Esophagus muscularis mucosa (tissue), 4 donors: ENCODE results near the gene SPOCK3.

Experiments used
- CTCF ChIP-seq, 3 experiments: fragments of 200-600 bp in 2 of 3; fragments of 450-650 bp in 1 of 3; sonication (generic) in 2 of 3; IDR thresholded peaks; one replicate each; pipeline ENCODE4 v1.5.1; 2017 to 2019; ENCODE audit warnings: antibody characterized with exemption in 3 of 3, mild to moderate bottlenecking in 2 of 3, moderate library complexity in 1 of 3
- EP300 ChIP-seq: sonication (generic); formaldehyde crosslinking; IDR thresholded peaks from one replicate; pipeline ENCODE4 v1.6.1; 2017; ENCODE audit warnings: antibody characterized with exemption
- POLR2A ChIP-seq: fragments of 450-650 bp; IDR thresholded peaks from one replicate; pipeline ENCODE4 v1.6.1; 2017; ENCODE audit warnings: antibody characterized with exemption, moderate library complexity, mild to moderate bottlenecking, low read depth
- POLR2AphosphoS5 ChIP-seq, 2 donors: sonication (generic); formaldehyde crosslinking; IDR thresholded peaks; one replicate each; pipeline ENCODE4 v1.6.1; 2017; ENCODE audit warnings: antibody characterized with exemption in 2 of 2

- no peak for TF ChIP-seq POLR2AphosphoS5 (IDR thresholded peaks at IDR 0.05)
- TF ChIP-seq POLR2A, result no peak
- TF ChIP-seq CTCF (IDR thresholded peaks at IDR 0.05), result no peak
- TF ChIP-seq EP300, result no peak
These were observed 247.3 kb downstream of the SPOCK3 start for GRCh38 chr4:166987026-166987425.
